Stomach (tissue), 9 donors: Measurements from ENCODE around the gene DYSF. TPM values are rescaled to one million over a fixed set of nuclear protein-coding genes. Genes with fewer than 3 reads are reported as not detected.

Experiments
- DNase-seq, 2 donors: peaks; one replicate each; pipeline versions ENCODE4 v3.0.0 to v3.0.0-alpha.2; 2013 to 2019
- H3K27ac ChIP-seq, 5 donors: fragments of 200-600 bp in 4 of 5; sonication (generic) in 4 of 5; one replicate each; pipeline ENCODE4 v1.5.1; 2013 to 2019; ENCODE audit warnings: mild to moderate bottlenecking in 1 of 5, moderate library complexity in 1 of 5
- H3K27me3 ChIP-seq, 3 donors: fragments of 200-600 bp; sonication (generic); one replicate each; pipeline ENCODE4 v1.5.1; 2017 to 2019; ENCODE audit warnings: mixed run types in 1 of 3
- H3K36me3 ChIP-seq, 4 donors: fragments of 200-600 bp; sonication (generic); 1 replicate in 3 of 4; 2 replicates in 1 of 4; pipeline ENCODE4 v1.5.1; 2016 to 2019
- H3K4me1 ChIP-seq, 4 donors: fragments of 200-600 bp; sonication (generic); one replicate each; pipeline ENCODE4 v1.5.1; 2016 to 2019
- H3K4me3 ChIP-seq, 4 donors: fragments of 200-600 bp; sonication (generic) in 3 of 4; one replicate each; pipeline ENCODE4 v1.5.1; 2016 to 2019; ENCODE audit warnings: mild to moderate bottlenecking in 1 of 4
- H3K9me3 ChIP-seq, 4 donors: fragments of 200-600 bp; sonication (generic); one replicate each; pipeline ENCODE4 v1.5.1; 2016 to 2019
- EP300 ChIP-seq: sonication (generic); formaldehyde crosslinking; IDR thresholded peaks from one replicate; pipeline ENCODE4 v1.6.1; 2017; ENCODE audit warnings: antibody characterized with exemption
- POLR2A ChIP-seq, 4 donors: fragments of 450-650 bp; IDR thresholded peaks; one replicate each; pipeline ENCODE4 v1.6.1; 2016; ENCODE audit warnings: antibody characterized with exemption in 4 of 4, control low read depth in 2 of 4, mild to moderate bottlenecking in 1 of 4, moderate library complexity in 1 of 4
- POLR2AphosphoS5 ChIP-seq, 3 donors: sonication (generic); formaldehyde crosslinking; IDR thresholded peaks; one replicate each; pipeline ENCODE4 v1.6.1; 2016; ENCODE audit warnings: antibody characterized with exemption in 3 of 3
- WGBS, 5 donors: extraction: QIAGEN DNeasy Blood & Tissue Kit in 3 of 5; methylation state at CpG; one replicate each; pipeline versions ENCODE4 v1.1.5 to v1.1.7; 2013 to 2018; 5-methylcytosine and 5-hydroxymethylcytosine counted together
- intact Hi-C: fragments of 100-400 bp; cut with DNase I; formaldehyde crosslinking; loops from one replicate; pipeline ENCODE4 v1.15.1; 2023; ENCODE audit warnings: low total_unique reads
- polyA plus RNA-seq, 3 donors: library from polyadenylated mRNA; stranded (reverse); fragments of 200-250 nt; gene quantifications; one replicate each; pipeline ENCODE4 v1.2.3, GENCODE V29; 2013
- total RNA-seq, 5 donors: library from RNA; depleted of rRNA; stranded (reverse); fragments of >200 nt; gene quantifications; one replicate each; pipeline versions ENCODE4 v1.1.0 to v1.2.3, GENCODE V29; 2014 to 2016
- TF ChIP-seq, protein P1 (sequence below), 7 experiments: fragments of 450-650 bp in 4 of 7; fragments of 200-600 bp in 3 of 7; sonication (generic) in 3 of 7; IDR thresholded peaks; one replicate each; pipeline ENCODE4 v1.5.1; 2016 to 2019; ENCODE audit warnings: antibody characterized with exemption in 7 of 7, control low read depth in 2 of 7, mild to moderate bottlenecking in 1 of 7
- donor health status: healthy with polysubstance abuse.
- donor health status: Bipolar disorder and iron deficiency.
- donor health status: healthy.

The DYSF gene
- total and polyA plus RNA-seq, 8 donors, result 2.1 to 13.4 (median 6.1) TPM

DNA sequence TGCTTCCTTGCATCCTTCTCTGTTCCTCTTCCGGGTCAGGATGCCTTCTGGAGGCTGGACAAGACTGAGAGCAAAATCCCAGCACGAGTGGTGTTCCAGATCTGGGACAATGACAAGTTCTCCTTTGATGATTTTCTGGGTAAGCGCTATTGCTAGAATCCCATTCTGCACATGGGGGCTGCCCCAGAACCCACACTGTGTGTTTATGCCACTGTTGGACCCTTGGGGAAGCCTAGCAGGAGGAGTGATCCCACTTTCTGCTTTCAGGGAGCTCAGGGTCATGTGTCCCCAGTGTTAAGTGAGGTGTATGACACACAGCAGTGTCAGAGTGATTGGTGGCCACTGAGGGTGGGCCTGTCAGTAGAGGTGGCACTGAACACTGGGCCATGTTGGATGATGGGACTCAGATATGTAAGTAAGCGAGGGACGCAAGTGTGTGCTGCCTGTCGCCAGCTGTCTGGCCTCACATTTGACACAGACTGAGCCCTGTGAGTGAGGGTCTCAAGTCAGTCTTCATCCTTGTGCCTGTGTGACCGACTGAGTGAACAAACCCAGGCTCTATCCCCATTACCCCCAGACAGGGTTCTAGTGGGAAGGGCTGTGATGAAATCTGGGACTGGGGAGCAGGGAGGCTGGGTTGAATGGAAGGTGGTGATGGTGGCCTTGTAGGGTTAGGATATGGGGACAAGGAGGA, 220.9 kb downstream of the DYSF start:
- whole genome bisulfite sequencing, 5 donors, result 83 to 95% (median 90%) methylated on average over 4 to 7 of the region's 7 CpGs
- Histone ChIP-seq H3K4me3 (no peak overlapping the region), H3K36me3 (peaks cover 0 to 15% (median 3%) of the 10 kb centered on the region in 4 donors), H3K9me3 (no peaks in the 10 kb centered on the region), H3K27ac (no peak overlapping the region), H3K4me1 (no peaks in the 10 kb centered on the region), H3K27me3 (no peaks in the 10 kb centered on the region)
- intact Hi-C loops, result no loop called here
- TF ChIP-seq POLR2A (IDR thresholded peaks at IDR 0.05) (no peak), EP300 (no peak), POLR2AphosphoS5 (IDR thresholded peaks at IDR 0.05) (no peak)
- TF ChIP-seq, protein P1, sequence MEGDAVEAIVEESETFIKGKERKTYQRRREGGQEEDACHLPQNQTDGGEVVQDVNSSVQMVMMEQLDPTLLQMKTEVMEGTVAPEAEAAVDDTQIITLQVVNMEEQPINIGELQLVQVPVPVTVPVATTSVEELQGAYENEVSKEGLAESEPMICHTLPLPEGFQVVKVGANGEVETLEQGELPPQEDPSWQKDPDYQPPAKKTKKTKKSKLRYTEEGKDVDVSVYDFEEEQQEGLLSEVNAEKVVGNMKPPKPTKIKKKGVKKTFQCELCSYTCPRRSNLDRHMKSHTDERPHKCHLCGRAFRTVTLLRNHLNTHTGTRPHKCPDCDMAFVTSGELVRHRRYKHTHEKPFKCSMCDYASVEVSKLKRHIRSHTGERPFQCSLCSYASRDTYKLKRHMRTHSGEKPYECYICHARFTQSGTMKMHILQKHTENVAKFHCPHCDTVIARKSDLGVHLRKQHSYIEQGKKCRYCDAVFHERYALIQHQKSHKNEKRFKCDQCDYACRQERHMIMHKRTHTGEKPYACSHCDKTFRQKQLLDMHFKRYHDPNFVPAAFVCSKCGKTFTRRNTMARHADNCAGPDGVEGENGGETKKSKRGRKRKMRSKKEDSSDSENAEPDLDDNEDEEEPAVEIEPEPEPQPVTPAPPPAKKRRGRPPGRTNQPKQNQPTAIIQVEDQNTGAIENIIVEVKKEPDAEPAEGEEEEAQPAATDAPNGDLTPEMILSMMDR (IDR thresholded peaks at IDR 0.05), result no peak
- DNase-seq, result no peak

DNA sequence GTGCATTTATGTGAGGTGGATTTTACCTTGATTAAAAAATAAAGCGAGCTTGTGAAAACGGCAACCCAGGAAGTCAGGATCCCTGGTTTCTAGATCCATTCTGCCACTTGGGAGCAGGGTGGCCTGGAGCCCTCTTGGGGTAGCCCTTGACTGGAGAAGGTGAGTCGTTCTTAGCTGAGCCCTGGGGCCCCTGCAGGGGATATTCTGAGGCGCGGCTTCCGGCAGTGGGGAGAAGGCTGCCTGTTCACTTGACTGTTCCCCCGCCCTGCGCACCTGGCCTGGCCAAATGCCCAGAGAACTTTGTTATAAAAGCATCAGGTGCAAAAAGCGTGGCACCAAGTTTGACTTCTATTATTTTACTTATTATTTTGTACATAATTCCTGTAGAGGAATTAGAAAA, 221.9 kb downstream of the DYSF start:
- Histone ChIP-seq H3K4me1 (no peaks in the 10 kb centered on the region), H3K36me3 (peaks cover 0 to 5% (median 0%) of the 10 kb centered on the region in 4 donors), H3K27ac (no peak overlapping the region), H3K27me3 (no peaks in the 10 kb centered on the region), H3K4me3 (no peak overlapping the region), H3K9me3 (no peaks in the 10 kb centered on the region)
- intact Hi-C loops, result no loop called here
- WGBS, 5 donors, result 27 to 56% (median 49%) methylated on average over 9 of the region's 9 CpGs
- no peak for TF ChIP-seq POLR2AphosphoS5 (IDR thresholded peaks at IDR 0.05)
- TF ChIP-seq EP300, result no peak
- no peak for TF ChIP-seq POLR2A (IDR thresholded peaks at IDR 0.05)
- TF ChIP-seq, protein P1 (IDR thresholded peaks at IDR 0.05), result no peak
- peak; percentile 67 to 92 for DNase-seq

DNA sequence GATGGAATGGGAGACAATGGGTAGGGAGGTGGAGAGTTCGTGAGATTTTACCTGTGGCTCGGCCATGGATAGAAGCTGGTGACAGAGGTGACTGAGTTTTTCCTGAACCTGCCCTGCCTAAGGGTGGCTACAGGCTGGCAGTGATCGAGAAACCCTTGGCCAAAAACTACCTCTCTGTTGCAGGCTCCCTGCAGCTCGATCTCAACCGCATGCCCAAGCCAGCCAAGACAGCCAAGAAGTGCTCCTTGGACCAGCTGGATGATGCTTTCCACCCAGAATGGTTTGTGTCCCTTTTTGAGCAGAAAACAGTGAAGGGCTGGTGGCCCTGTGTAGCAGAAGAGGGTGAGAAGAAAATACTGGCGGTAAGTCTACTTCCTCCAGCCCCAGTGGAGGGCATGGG, 225.5 kb downstream of the DYSF start:
- TF ChIP-seq EP300 (no peak), POLR2A (IDR thresholded peaks at IDR 0.05) (no peak)
- TF ChIP-seq, protein P1 (IDR thresholded peaks at IDR 0.05), result no peak
- Histone ChIP-seq H3K9me3 (no peaks in the 10 kb centered on the region), H3K27me3 (no peaks in the 10 kb centered on the region), H3K4me1 (no peaks in the 10 kb centered on the region), H3K36me3 (peaks cover 0 to 26% (median 4%) of the 10 kb centered on the region in 4 donors), H3K27ac (no peak overlapping the region), H3K4me3 (no peak overlapping the region)
- no peak for DNase-seq
- 88 to 95% (median 91%) methylated on average over 6 of the region's 6 CpGs for WGBS, 5 donors
- intact Hi-C loops, result no loop called here

DNA sequence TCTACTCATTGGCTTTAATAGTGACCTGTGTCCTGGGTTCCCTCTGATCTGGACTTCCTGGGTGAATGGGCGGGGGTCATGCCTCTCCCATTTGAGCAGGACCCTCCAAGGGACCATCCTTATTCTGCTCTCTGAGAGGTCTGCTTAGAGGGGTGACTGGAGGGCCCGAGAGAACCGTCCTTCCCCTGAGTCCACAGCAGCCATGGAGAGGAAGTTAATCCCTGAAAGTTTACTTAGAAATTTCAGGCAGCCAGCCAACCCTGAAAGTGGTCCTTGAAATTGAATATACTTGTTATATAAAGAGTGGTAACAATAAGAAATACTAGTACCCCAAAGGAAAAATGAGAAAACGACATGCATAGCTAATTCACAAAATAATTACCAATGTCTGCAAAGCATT, 226.1 kb downstream of the DYSF start:
- Histone ChIP-seq H3K4me3 (no peak overlapping the region), H3K9me3 (no peaks in the 10 kb centered on the region), H3K27me3 (no peaks in the 10 kb centered on the region), H3K4me1 (no peaks in the 10 kb centered on the region), H3K36me3 (peaks cover 0 to 26% (median 4%) of the 10 kb centered on the region in 4 donors), H3K27ac (no peak overlapping the region)
- intact Hi-C loops, result no loop called here
- TF ChIP-seq POLR2A (IDR thresholded peaks at IDR 0.05), result no peak
- TF ChIP-seq EP300, result no peak
- no peak for TF ChIP-seq POLR2AphosphoS5 (IDR thresholded peaks at IDR 0.05)
- TF ChIP-seq, protein P1 (IDR thresholded peaks at IDR 0.05), result no peak
- peak in 1 of 2 donors; percentile 50 for DNase-seq
- WGBS, 5 donors, result 13 to 24% (median 18%) methylated on average over 4 of the region's 4 CpGs
